Mesendoderm (in vitro differentiated cells): ENCODE results near the gene GON7.
"Not testable (repeated sequence)": the region's sequence is repeated elsewhere in the genome, so short reads cannot be mapped to it uniquely, and the experiment has no call there.

Experiments used
- DNase-seq: peaks from one replicate; pipeline ENCODE4 v3.0.0; 2013
- H2AK5ac ChIP-seq: 2 replicates; pipeline ENCODE4 v1.6.1; 2013; ENCODE audit warnings: low read length, inconsistent platforms
- H2BK120ac ChIP-seq: 2 replicates; pipeline ENCODE4 v1.6.1; 2013; ENCODE audit warnings: low read depth, mild to moderate bottlenecking, low read length, moderate library complexity, mixed read lengths
- H2BK15ac ChIP-seq: replicated peaks from 2 replicates; pipeline ENCODE4 v1.6.1; 2013; ENCODE audit warnings: low read depth, mild to moderate bottlenecking, moderate library complexity
- H2BK5ac ChIP-seq: 2 replicates; pipeline ENCODE4 v1.6.1; 2013; ENCODE audit warnings: low read length, inconsistent platforms
- H3K18ac ChIP-seq: 2 replicates; pipeline ENCODE4 v1.6.1; 2013; ENCODE audit warnings: mild to moderate bottlenecking, low read length, mixed read lengths
- H3K23ac ChIP-seq: one replicate; pipeline ENCODE4 v1.6.1; 2013; ENCODE audit warnings: low read length
- H3K27ac ChIP-seq: 2 replicates; pipeline ENCODE4 v1.5.1; 2013; ENCODE audit warnings: low read depth, mild to moderate bottlenecking, inconsistent platforms, low read length, moderate library complexity
- H3K27me3 ChIP-seq: 2 replicates; pipeline ENCODE4 v1.6.1; 2013; ENCODE audit warnings: low read length, control low read depth, mild to moderate bottlenecking, inconsistent platforms; ENCODE audit not compliant: insufficient read depth, poor library complexity
- H3K36me3 ChIP-seq: 2 replicates; pipeline ENCODE4 v1.6.1; 2013; ENCODE audit warnings: low read length, inconsistent platforms; ENCODE audit not compliant: control insufficient read depth, insufficient read depth
- H3K4ac ChIP-seq: one replicate; pipeline ENCODE4 v1.6.1; 2013; ENCODE audit warnings: low read depth, mild to moderate bottlenecking, low read length, moderate library complexity
- H3K4me1 ChIP-seq: 2 replicates; pipeline ENCODE4 v1.6.1; 2013; ENCODE audit warnings: low read depth, low read length, inconsistent platforms; ENCODE audit not compliant: control insufficient read depth
- H3K4me2 ChIP-seq: 2 replicates; pipeline ENCODE4 v1.6.1; 2013; ENCODE audit warnings: low read length
- H3K4me3 ChIP-seq: 2 replicates; pipeline ENCODE4 v1.5.1; 2013; ENCODE audit warnings: mild to moderate bottlenecking, low read length
- H3K56ac ChIP-seq: one replicate; pipeline ENCODE4 v1.6.1; 2013; ENCODE audit warnings: low read length
- H3K79me1 ChIP-seq: 2 replicates; pipeline ENCODE4 v1.6.1; 2013; ENCODE audit warnings: low read length, inconsistent platforms
- H3K79me2 ChIP-seq: 2 replicates; pipeline ENCODE4 v1.6.1; 2013; ENCODE audit warnings: mild to moderate bottlenecking, low read length; ENCODE audit not compliant: control insufficient read depth, insufficient read depth
- H3K9ac ChIP-seq: 2 replicates; pipeline ENCODE4 v1.6.1; 2013; ENCODE audit warnings: low read length, inconsistent platforms
- H4K5ac ChIP-seq: one replicate; pipeline ENCODE4 v1.6.1; 2013; ENCODE audit warnings: low read length
- H4K8ac ChIP-seq: one replicate; pipeline ENCODE4 v1.6.1; 2013; ENCODE audit warnings: low read depth, mild to moderate bottlenecking, control low read depth, low read length, moderate library complexity
- WGBS: extraction: QIAGEN DNeasy Blood & Tissue Kit; methylation state at CpG from one replicate; pipeline ENCODE4 v1.1.7; 2013; ENCODE audit warnings: low lambda C conversion rate, missing lambda C conversion rate; ENCODE audit not compliant: insufficient coverage; ENCODE audit errors: extremely low coverage; 5-methylcytosine and 5-hydroxymethylcytosine counted together

GON7 gene

GRCh38 chr14:93183596-93184317, 23.1 kb downstream of the GON7 start:
- peaks cover 11% of the 10 kb centered on the region for H3K79me2 ChIP-seq
- WGBS = no CpG with 5 or more reads among the region's 17 CpGs

GRCh38 chr14:93175492-93175891, 31.4 kb downstream of the GON7 start:
- DNase-seq = no peak

More at GRCh38 chr14:93183596-93184317, 23.1 kb downstream of the GON7 start:
- Histone ChIP-seq H4K8ac (no peak overlapping the region), H3K56ac (peak overlapping the region; percentile 97), H3K27me3 (no peaks in the 10 kb centered on the region), H4K5ac (no peak overlapping the region), H2BK120ac (no peak overlapping the region), H3K9ac (peak overlapping the region; percentile 93), H2BK15ac (no peak overlapping the region), H2AK5ac (no peak overlapping the region), H3K18ac (no peak overlapping the region), H3K4me1 (peaks cover 2% of the 10 kb centered on the region), H3K4me2 (peak overlapping the region; percentile 56), H3K79me1 (peaks cover 7% of the 10 kb centered on the region), H3K4me3 (peak overlapping the region; percentile 79), H3K23ac (no peak overlapping the region), H3K36me3 (no peaks in the 10 kb centered on the region), H3K27ac (no peak overlapping the region), H2BK5ac (no peak overlapping the region), H3K4ac (no peak overlapping the region)
- DNase-seq = no peak

GRCh38 chr14:93174731-93175130, 32.1 kb downstream of the GON7 start:
- not testable (repeated sequence) for H2BK5ac ChIP-seq, DNase-seq, H3K9ac ChIP-seq, H3K56ac ChIP-seq, H3K4ac ChIP-seq, H3K4me1 ChIP-seq, H2BK15ac ChIP-seq, H4K5ac ChIP-seq, H3K79me2 ChIP-seq, H2BK120ac ChIP-seq, H3K27ac ChIP-seq, H3K4me2 ChIP-seq, H3K27me3 ChIP-seq, H4K8ac ChIP-seq, H2AK5ac ChIP-seq, H3K4me3 ChIP-seq, H3K23ac ChIP-seq, H3K79me1 ChIP-seq, H3K36me3 ChIP-seq, H3K18ac ChIP-seq
- WGBS = no CpG with 5 or more reads among the region's 5 CpGs

More at GRCh38 chr14:93175492-93175891, 31.4 kb downstream of the GON7 start:
- Histone ChIP-seq H2BK15ac (no peak overlapping the region), H2BK5ac (no peak overlapping the region), H2AK5ac (no peak overlapping the region), H3K4me1 (no peaks in the 10 kb centered on the region), H3K4ac (no peak overlapping the region), H3K27me3 (no peaks in the 10 kb centered on the region), H3K56ac (no peak overlapping the region), H4K8ac (no peak overlapping the region), H3K27ac (no peak overlapping the region), H3K79me2 (no peaks in the 10 kb centered on the region), H4K5ac (no peak overlapping the region), H3K79me1 (no peaks in the 10 kb centered on the region), H3K36me3 (no peaks in the 10 kb centered on the region), H3K18ac (no peak overlapping the region), H3K9ac (no peak overlapping the region), H3K4me3 (no peak overlapping the region), H2BK120ac (no peak overlapping the region), H3K23ac (no peak overlapping the region), H3K4me2 (no peak overlapping the region)
- no CpG with 5 or more reads among the region's 6 CpGs for WGBS

- Histone ChIP-seq H3K9ac (no peak overlapping the region), H3K27me3 (no peaks in the 10 kb centered on the region), H4K8ac (no peak overlapping the region), H3K79me2 (no peaks in the 10 kb centered on the region), H3K4me1 (no peaks in the 10 kb centered on the region), H3K4me3 (no peak overlapping the region), H3K18ac (no peak overlapping the region), H3K4ac (no peak overlapping the region), H3K36me3 (no peaks in the 10 kb centered on the region), H3K27ac (no peak overlapping the region), H2AK5ac (no peak overlapping the region), H4K5ac (no peak overlapping the region), H2BK15ac (no peak overlapping the region), H2BK5ac (no peak overlapping the region), H3K4me2 (no peak overlapping the region), H2BK120ac (no peak overlapping the region), H3K23ac (no peak overlapping the region), H3K56ac (no peak overlapping the region), H3K79me1 (no peaks in the 10 kb centered on the region)
- WGBS = no CpG with 5 or more reads among the region's 10 CpGs
- DNase-seq = no peak
Observed at GRCh38 chr14:93173943-93174395, 32.9 kb downstream of the GON7 start.

- H3K27ac ChIP-seq = no peak overlapping the region
- no peak overlapping the region for H3K9ac ChIP-seq
- no peak overlapping the region for H2BK15ac ChIP-seq
- H3K23ac ChIP-seq = no peak overlapping the region
- H2BK120ac ChIP-seq = no peak overlapping the region
- no peaks in the 10 kb centered on the region for H3K36me3 ChIP-seq
- no peak overlapping the region for H3K4ac ChIP-seq
- no peak overlapping the region for H4K8ac ChIP-seq
- H3K27me3 ChIP-seq = no peaks in the 10 kb centered on the region
- H3K56ac ChIP-seq = no peak overlapping the region
- no peaks in the 10 kb centered on the region for H3K79me2 ChIP-seq
- H2AK5ac ChIP-seq = no peak overlapping the region
- H4K5ac ChIP-seq = no peak overlapping the region
- no peaks in the 10 kb centered on the region for H3K79me1 ChIP-seq
- WGBS = no CpG with 5 or more reads among the region's 4 CpGs
- no peak overlapping the region for H3K18ac ChIP-seq
- H2BK5ac ChIP-seq = no peak overlapping the region
- H3K4me1 ChIP-seq = no peaks in the 10 kb centered on the region
- H3K4me3 ChIP-seq = no peak overlapping the region
- H3K4me2 ChIP-seq = no peak overlapping the region
- no peak for DNase-seq
Observed at GRCh38 chr14:93171376-93171775, 35.5 kb downstream of the GON7 start.

- H2BK5ac ChIP-seq, H3K36me3 ChIP-seq, H3K4me1 ChIP-seq, H4K8ac ChIP-seq, H3K56ac ChIP-seq, DNase-seq, H2BK120ac ChIP-seq, H3K27me3 ChIP-seq, H3K18ac ChIP-seq, H3K23ac ChIP-seq, H3K4me3 ChIP-seq, H3K79me2 ChIP-seq, H3K79me1 ChIP-seq, H3K9ac ChIP-seq, H2AK5ac ChIP-seq, H3K4me2 ChIP-seq, H3K27ac ChIP-seq, H3K4ac ChIP-seq, H4K5ac ChIP-seq, H2BK15ac ChIP-seq: not testable (repeated sequence)
- WGBS = no CpG with 5 or more reads among the region's 20 CpGs
Observed at GRCh38 chr14:93170141-93170540, 36.7 kb downstream of the GON7 start.
